SK-N-MC (cell line): ENCODE data around the gene MSH3.

ENCODE experiments used
- EZH2 ChIP-seq: fragments of 200-600 bp; sonication (generic); IDR thresholded peaks from one replicate; pipeline ENCODE4 v1.6.1; 2017; ENCODE audit warnings: antibody characterized with exemption
- FOXP2 ChIP-seq: optimal IDR thresholded peaks from 2 replicates; pipeline ENCODE3; 2011; ENCODE audit warnings: mild to moderate bottlenecking, moderate library complexity; ENCODE audit not compliant: insufficient read depth; ENCODE audit errors: extremely low read length, control extremely low read depth
- POLR2AphosphoS5 ChIP-seq: IDR thresholded peaks from 2 replicates; pipeline ENCODE4 v1.6.1; 2012; ENCODE audit warnings: mild to moderate bottlenecking, low read depth, low read length, borderline replicate concordance

DNA sequence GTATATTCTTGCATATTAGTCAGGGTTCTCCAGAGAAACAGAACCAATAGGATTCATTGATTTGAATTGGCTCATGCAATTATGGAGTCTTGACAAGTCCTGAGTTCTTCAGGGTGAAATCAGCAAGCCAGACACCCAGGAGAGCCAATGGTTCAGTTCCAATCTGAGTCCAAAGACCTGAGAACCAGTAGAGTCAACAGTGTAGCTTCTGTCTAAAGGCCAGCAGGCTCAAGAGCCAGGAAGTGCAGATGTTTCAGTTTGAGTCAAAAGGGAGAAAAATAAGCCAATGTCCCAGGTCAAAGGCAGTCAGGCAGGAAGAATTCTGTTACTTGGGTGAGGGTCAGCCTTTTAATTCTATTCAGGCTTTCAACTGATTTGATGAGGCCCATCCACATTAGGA lies 46.6 kb upstream of the MSH3 start:
- no peak for TF ChIP-seq POLR2AphosphoS5
- TF ChIP-seq EZH2 = no peak
- TF ChIP-seq FOXP2 = no peak
